HCT116 (cell line): ENCODE data around the gene GPX3. TPM values are rescaled to one million over a fixed set of nuclear protein-coding genes. Genes with fewer than 3 reads are reported as not detected.

Experiments used
- ATAC-seq: fragments of 200-7000 bp; cut with Tn5 transposase; 2 replicates; pipeline ENCODE4 v1.9.1; 2020; ENCODE audit warnings: mild to moderate bottlenecking, moderate library complexity
- BruUV-seq: library from RNA; stranded (reverse); fragments of 400-500 nt; replicated peaks from 2 replicates; lab custom pipeline; 2021; lab: Mats Ljungman, UMichigan
- CTCF ChIA-PET: fragments of 300-600 bp; sonication (Branson Sonifier 250); formaldehyde crosslinking; loops from one replicate; lab custom pipeline; 2021; ENCODE audit warnings: antibody characterized with exemption; lab: Charles Lee
- POLR2A ChIA-PET: fragments of 300-600, 350-600 bp; sonication (Branson Sonifier 250); formaldehyde crosslinking; loops from one replicate; lab custom pipeline; 2021; ENCODE audit warnings: antibody characterized with exemption; lab: Charles Lee
- RAD21 ChIA-PET, 2 experiments: fragments of 300-600 bp; sonication (Branson Sonifier 250); formaldehyde crosslinking; loops; one replicate each; lab custom pipeline; 2023; ENCODE audit warnings: low total read pairs in 2 of 2; ENCODE audit not compliant: uncharacterized antibody in 2 of 2, unreplicated experiment in 2 of 2, low non-redundant PET in 1 of 2; lab: Charles Lee
- DNase-seq: peaks from one replicate; pipeline ENCODE4 v3.0.0-alpha.2; 2010; ENCODE audit warnings: low read depth, low spot score
- H2AFZ ChIP-seq: fragments of 200-600 bp; shearing (Covaris generic), sonication (generic); 2 replicates; pipeline ENCODE4 v1.6.1; 2017; ENCODE audit warnings: low read depth, mixed run types, mixed read lengths, antibody characterized with exemption, low read length; ENCODE audit not compliant: poor library complexity, severe bottlenecking
- H3K27ac ChIP-seq: 2 replicates; pipeline ENCODE4 v1.5.1; 2012; ENCODE audit warnings: low read depth, low read length
- H3K27me3 ChIP-seq: fragments of 200-600 bp; sonication (generic); 2 replicates; pipeline ENCODE4 v1.6.1; 2016; ENCODE audit warnings: mixed run types, low read length, mixed read lengths; ENCODE audit not compliant: insufficient read depth
- H3K36me3 ChIP-seq, 2 experiments: fragments of 200-500 bp in 1 of 2; fragments of 200-600 bp in 1 of 2; sonication (Bioruptor generic) in 1 of 2; sonication (generic) in 1 of 2; 2 replicates each; pipeline versions ENCODE4 v1.5.1 to v1.6.1; 2014 to 2016; ENCODE audit warnings: low read length in 2 of 2, inconsistent platforms in 1 of 2, mixed read lengths in 1 of 2, mixed run types in 1 of 2; ENCODE audit not compliant: insufficient read depth in 2 of 2, control insufficient read depth in 1 of 2
- H3K4me1 ChIP-seq, 2 experiments: fragments of 200-600 bp in 1 of 2; sonication (generic) in 1 of 2; 2 replicates each; pipeline versions ENCODE4 v1.5.1 to v1.6.1; 2012 to 2017; ENCODE audit warnings: low read length in 2 of 2, inconsistent platforms in 1 of 2, mild to moderate bottlenecking in 1 of 2, mixed read lengths in 1 of 2, mixed run types in 1 of 2, moderate library complexity in 1 of 2; ENCODE audit not compliant: insufficient read depth in 2 of 2, control insufficient read depth in 1 of 2
- H3K4me2 ChIP-seq: fragments of 200-600 bp; sonication (generic); 2 replicates; pipeline ENCODE4 v1.6.1; 2017; ENCODE audit warnings: mixed run types, low read length, mixed read lengths
- H3K4me3 ChIP-seq, 2 experiments: fragments of 200-600 bp in 1 of 2; sonication (generic) in 1 of 2; replicated peaks in 1 of 2; 2 replicates each; pipeline ENCODE4 v1.5.1; 2011 to 2016; ENCODE audit warnings: low read length in 2 of 2, control low read depth in 1 of 2, low read depth in 1 of 2, mild to moderate bottlenecking in 1 of 2, mixed read lengths in 1 of 2, mixed run types in 1 of 2
- H3K79me2 ChIP-seq: fragments of 200-600 bp; sonication (generic); 2 replicates; pipeline ENCODE4 v1.6.1; 2017; ENCODE audit warnings: mild to moderate bottlenecking, mixed run types, low read length, moderate library complexity, mixed read lengths; ENCODE audit not compliant: insufficient read depth
- H3K9ac ChIP-seq: fragments of 200-600 bp; sonication (generic); 2 replicates; pipeline ENCODE4 v1.6.1; 2016; ENCODE audit warnings: low read length, mixed read lengths
- H3K9me2 ChIP-seq: fragments of 200-600 bp; sonication (generic), shearing (Covaris generic); 2 replicates; pipeline ENCODE4 v1.6.1; 2017; ENCODE audit warnings: mixed run types, mild to moderate bottlenecking, moderate library complexity; ENCODE audit not compliant: insufficient read depth
- H3K9me3 ChIP-seq, 2 experiments: fragments of 200-500 bp in 1 of 2; fragments of 200-600 bp in 1 of 2; sonication (Bioruptor generic) in 1 of 2; sonication (generic) in 1 of 2; 2 replicates each; pipeline ENCODE4 v1.6.1; 2014 to 2017; ENCODE audit warnings: low read length in 2 of 2, mixed read lengths in 2 of 2, inconsistent platforms in 1 of 2, low read depth in 1 of 2, mild to moderate bottlenecking in 1 of 2, mixed run types in 1 of 2, moderate library complexity in 1 of 2; ENCODE audit not compliant: control insufficient read depth in 1 of 2, insufficient read depth in 1 of 2
- H4K20me1 ChIP-seq: fragments of 200-600 bp; sonication (generic), shearing (Covaris generic); 2 replicates; pipeline ENCODE4 v1.6.1; 2017; ENCODE audit warnings: mixed run types, mild to moderate bottlenecking, moderate library complexity; ENCODE audit not compliant: insufficient read depth
- ATF3 ChIP-seq: IDR thresholded peaks from 2 replicates; pipeline ENCODE4 v1.6.1; 2012
- CBX3 ChIP-seq: IDR thresholded peaks from 2 replicates; pipeline ENCODE4 v1.6.1; 2012; ENCODE audit warnings: low read depth
- CEBPB ChIP-seq: IDR thresholded peaks from 2 replicates; pipeline ENCODE4 v1.6.1; 2012; ENCODE audit warnings: low read depth
- EZH2 ChIP-seq: fragments of 200-600 bp; sonication (generic); IDR thresholded peaks from 2 replicates; pipeline ENCODE4 v1.6.1; 2017; ENCODE audit warnings: antibody characterized with exemption, mixed run types
- FOSL1 ChIP-seq: IDR thresholded peaks from 2 replicates; pipeline ENCODE4 v1.6.1; 2012; ENCODE audit warnings: low read depth
- JUND ChIP-seq: IDR thresholded peaks from 2 replicates; pipeline ENCODE4 v1.6.1; 2012
- MAX ChIP-seq: IDR thresholded peaks from 2 replicates; pipeline ENCODE4 v1.6.1; 2012
- SIN3A ChIP-seq: IDR thresholded peaks from 2 replicates; pipeline ENCODE4 v1.6.1; 2012; ENCODE audit warnings: low read depth
- SP1 ChIP-seq: IDR thresholded peaks from 2 replicates; pipeline ENCODE4 v1.6.1; 2012; ENCODE audit warnings: low read depth
- YY1 ChIP-seq: IDR thresholded peaks from 2 replicates; pipeline ENCODE4 v1.6.1; 2011; ENCODE audit warnings: low read length, low read depth, moderate library complexity, mild to moderate bottlenecking; ENCODE audit not compliant: insufficient replicate concordance; ENCODE audit errors: extremely low read depth
- intact Hi-C: fragments of 100-400 bp; cut with micrococcal nuclease; formaldehyde crosslinking; loops from 2 replicates; pipeline ENCODE4 v1.10.0; 2022
- total RNA-seq: library from RNA; stranded (reverse); gene quantifications from one replicate; pipeline ENCODE4 v1.2.1, GENCODE V29; 2021; ENCODE audit not compliant: unreplicated experiment

GPX3 gene
- total RNA-seq, 1 experiment from 2014 or later, result 0.96 TPM

- no peaks in the 10 kb centered on the region for H3K79me2 ChIP-seq
- POLR2A ChIA-PET, result no interaction called here
- CTCF ChIA-PET, result interaction anchor here (1.2 to 3.6 kb wide), 4 partner anchors 11 to 86 kb away, joined by 3 to 12 read pairs (median 6); no protein-coding TSS in a partner anchor
- no TSS peak for BruUV-seq
- H3K4me3 ChIP-seq, result peak overlapping the region in 1 of 2 experiments; percentile 6; a peak in 2 of 4 replicates
- H2AFZ ChIP-seq, result no peak overlapping the region
- intact Hi-C loops, result loop anchor here (10.0 kb wide), 1 partner anchor 585 kb away; no protein-coding TSS in a partner anchor
- ATAC-seq (peak; percentile 85), DNase-seq (peak; percentile 43)
- TF ChIP-seq EZH2, result no peak
- TF ChIP-seq MAX, result peak; percentile 48
- no peak for TF ChIP-seq ATF3
- peak; percentile 60 for TF ChIP-seq SP1
- TF ChIP-seq FOSL1, result peak; percentile 65
- TF ChIP-seq CBX3, result 0 out of 2 replicates have a peak, but pooled peaks have one; percentile 8
- peak; percentile 48 for TF ChIP-seq JUND
- no peak for TF ChIP-seq YY1
- TF ChIP-seq CEBPB, result peak; percentile 30; the same call in 1 of the 2 replicates
- peak; percentile 66 for TF ChIP-seq SIN3A
- no peaks in the 10 kb centered on the region for H4K20me1 ChIP-seq
- H3K9me2 ChIP-seq, result no peaks in the 10 kb centered on the region
- H3K4me1 ChIP-seq, result peaks cover 4 to 55% of the 10 kb centered on the region in 2 experiments; a peak in 3 of 4 replicates
- H3K9me3 ChIP-seq, result no peaks in the 10 kb centered on the region
- peak overlapping the region; percentile 41 for H3K4me2 ChIP-seq
- RAD21 ChIA-PET, result no interaction called here
- peak overlapping the region; percentile 44 for H3K9ac ChIP-seq
- H3K27me3 ChIP-seq, result no peaks in the 10 kb centered on the region
- H3K27ac ChIP-seq, result peak overlapping the region; percentile 31; the same call in 1 of the 2 replicates
- H3K36me3 ChIP-seq, result peaks cover 5 to 11% of the 10 kb centered on the region in 2 experiments; a peak in 2 of 4 replicates
Measured at GRCh38 chr5:151040211-151040747, 19.9 kb downstream of the GPX3 start.
